OCI-LY1 (cell line): Measurements from ENCODE around the gene ZBTB7C.

ENCODE experiments used
- H2AFZ ChIP-seq: fragments of 200-600 bp; sonication (generic), shearing (Covaris generic); 2 replicates; pipeline ENCODE4 v1.6.0; 2014; ENCODE audit warnings: antibody characterized with exemption, mild to moderate bottlenecking, low read length
- H3F3A ChIP-seq: fragments of 200-600 bp; sonication (generic), shearing (Covaris generic); 2 replicates; pipeline ENCODE4 v1.6.0; 2014; ENCODE audit warnings: mild to moderate bottlenecking, antibody characterized with exemption, low read length, moderate library complexity; ENCODE audit not compliant: insufficient read depth
- H3K27ac ChIP-seq: fragments of 200-600 bp; sonication (generic); 2 replicates; pipeline ENCODE4 v1.5.1; 2014; ENCODE audit warnings: low read length, mixed run types, mild to moderate bottlenecking, low read depth; ENCODE audit not compliant: poor library complexity, severe bottlenecking
- H3K27me3 ChIP-seq: fragments of 200-600 bp; sonication (generic); 2 replicates; pipeline ENCODE4 v1.6.0; 2014; ENCODE audit warnings: antibody characterized with exemption, mild to moderate bottlenecking, low read length, moderate library complexity; ENCODE audit not compliant: insufficient read depth
- H3K36me3 ChIP-seq: fragments of 200-600 bp; sonication (generic); 2 replicates; pipeline ENCODE4 v1.6.1; 2014; ENCODE audit warnings: mild to moderate bottlenecking, antibody characterized with exemption, low read length, moderate library complexity, mixed read lengths; ENCODE audit not compliant: insufficient read depth
- H3K4me1 ChIP-seq: fragments of 200-600 bp; sonication (generic); 2 replicates; pipeline ENCODE4 v1.5.1; 2014; ENCODE audit warnings: mild to moderate bottlenecking, low read length, moderate library complexity; ENCODE audit not compliant: insufficient read depth, severe bottlenecking
- H3K4me2 ChIP-seq: fragments of 200-600 bp; sonication (generic), shearing (Covaris generic); 2 replicates; pipeline ENCODE4 v1.6.1; 2014; ENCODE audit warnings: low read length
- H3K4me3 ChIP-seq: fragments of 200-600 bp; sonication (generic); 2 replicates; pipeline ENCODE4 v1.5.1; 2014; ENCODE audit warnings: low read length, low read depth, mild to moderate bottlenecking, mixed read lengths; ENCODE audit not compliant: poor library complexity, severe bottlenecking
- H3K79me2 ChIP-seq: fragments of 200-600 bp; shearing (Covaris generic); 2 replicates; pipeline ENCODE4 v1.6.1; 2016; ENCODE audit warnings: mixed run types, low read length, mixed read lengths; ENCODE audit not compliant: insufficient read depth
- H3K9ac ChIP-seq: fragments of 200-600 bp; sonication (generic), shearing (Covaris generic); 2 replicates; pipeline ENCODE4 v1.6.1; 2014; ENCODE audit warnings: mild to moderate bottlenecking, low read length, mixed read lengths
- H3K9me2 ChIP-seq: fragments of 200-600 bp; sonication (generic), shearing (Covaris generic); 2 replicates; pipeline ENCODE4 v1.6.1; 2014; ENCODE audit warnings: low read depth, mild to moderate bottlenecking, low read length, mixed read lengths
- H3K9me3 ChIP-seq: fragments of 200-600 bp; shearing (Covaris generic); 2 replicates; pipeline ENCODE4 v1.6.1; 2014; ENCODE audit warnings: low read length, mixed read lengths
- H4K20me1 ChIP-seq: fragments of 200-600 bp; sonication (generic), shearing (Covaris generic); 2 replicates; pipeline ENCODE4 v1.6.0; 2016; ENCODE audit warnings: mild to moderate bottlenecking, low read length; ENCODE audit not compliant: insufficient read depth
- EZH2 ChIP-seq: fragments of 200-600 bp; sonication (generic), shearing (Covaris generic); IDR thresholded peaks from 2 replicates; pipeline ENCODE4 v1.8.0; 2017; ENCODE audit warnings: borderline replicate concordance, mixed run types, mild to moderate bottlenecking, antibody characterized with exemption, low read length, moderate library complexity, mixed read lengths
- TF ChIP-seq, protein P1 (sequence below): fragments of 200-600 bp; sonication (generic), shearing (Covaris generic); IDR thresholded peaks from 2 replicates; pipeline ENCODE4 v1.5.1; 2017; ENCODE audit warnings: mild to moderate bottlenecking, antibody characterized with exemption, low read length, moderate library complexity, mixed read lengths

ZBTB7C gene

DNA sequence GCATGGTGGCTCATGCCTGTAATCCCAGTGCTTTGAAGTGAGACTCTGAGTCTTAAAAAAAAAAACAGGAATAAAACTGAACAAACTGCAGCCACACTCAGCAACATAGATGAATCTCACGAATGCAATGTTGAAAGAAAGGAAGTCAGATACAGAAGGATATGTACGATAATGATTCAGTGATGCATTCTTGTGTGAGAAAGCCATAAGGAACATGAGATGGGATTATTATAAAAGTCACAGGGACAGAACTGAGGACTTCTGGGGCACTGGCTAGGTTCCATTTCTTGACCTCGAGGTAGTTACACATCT, 421.8 kb downstream of the ZBTB7C start:
- no peaks in the 10 kb centered on the region for H3K79me2 ChIP-seq
- H3K27me3 ChIP-seq, result no peaks in the 10 kb centered on the region
- no peak overlapping the region for H3K9ac ChIP-seq
- no peaks in the 10 kb centered on the region for H3K9me3 ChIP-seq
- no peak overlapping the region for H3K4me3 ChIP-seq
- TF ChIP-seq, protein P1, sequence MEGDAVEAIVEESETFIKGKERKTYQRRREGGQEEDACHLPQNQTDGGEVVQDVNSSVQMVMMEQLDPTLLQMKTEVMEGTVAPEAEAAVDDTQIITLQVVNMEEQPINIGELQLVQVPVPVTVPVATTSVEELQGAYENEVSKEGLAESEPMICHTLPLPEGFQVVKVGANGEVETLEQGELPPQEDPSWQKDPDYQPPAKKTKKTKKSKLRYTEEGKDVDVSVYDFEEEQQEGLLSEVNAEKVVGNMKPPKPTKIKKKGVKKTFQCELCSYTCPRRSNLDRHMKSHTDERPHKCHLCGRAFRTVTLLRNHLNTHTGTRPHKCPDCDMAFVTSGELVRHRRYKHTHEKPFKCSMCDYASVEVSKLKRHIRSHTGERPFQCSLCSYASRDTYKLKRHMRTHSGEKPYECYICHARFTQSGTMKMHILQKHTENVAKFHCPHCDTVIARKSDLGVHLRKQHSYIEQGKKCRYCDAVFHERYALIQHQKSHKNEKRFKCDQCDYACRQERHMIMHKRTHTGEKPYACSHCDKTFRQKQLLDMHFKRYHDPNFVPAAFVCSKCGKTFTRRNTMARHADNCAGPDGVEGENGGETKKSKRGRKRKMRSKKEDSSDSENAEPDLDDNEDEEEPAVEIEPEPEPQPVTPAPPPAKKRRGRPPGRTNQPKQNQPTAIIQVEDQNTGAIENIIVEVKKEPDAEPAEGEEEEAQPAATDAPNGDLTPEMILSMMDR, result no peak
- TF ChIP-seq EZH2, result no peak
- H3K4me1 ChIP-seq, result no peaks in the 10 kb centered on the region
- H3K9me2 ChIP-seq, result no peaks in the 10 kb centered on the region
- no peaks in the 10 kb centered on the region for H4K20me1 ChIP-seq
- H3K4me2 ChIP-seq, result no peak overlapping the region
- no peaks in the 10 kb centered on the region for H3F3A ChIP-seq
- no peak overlapping the region for H3K27ac ChIP-seq
- H3K36me3 ChIP-seq, result no peaks in the 10 kb centered on the region
- H2AFZ ChIP-seq, result no peak overlapping the region

DNA sequence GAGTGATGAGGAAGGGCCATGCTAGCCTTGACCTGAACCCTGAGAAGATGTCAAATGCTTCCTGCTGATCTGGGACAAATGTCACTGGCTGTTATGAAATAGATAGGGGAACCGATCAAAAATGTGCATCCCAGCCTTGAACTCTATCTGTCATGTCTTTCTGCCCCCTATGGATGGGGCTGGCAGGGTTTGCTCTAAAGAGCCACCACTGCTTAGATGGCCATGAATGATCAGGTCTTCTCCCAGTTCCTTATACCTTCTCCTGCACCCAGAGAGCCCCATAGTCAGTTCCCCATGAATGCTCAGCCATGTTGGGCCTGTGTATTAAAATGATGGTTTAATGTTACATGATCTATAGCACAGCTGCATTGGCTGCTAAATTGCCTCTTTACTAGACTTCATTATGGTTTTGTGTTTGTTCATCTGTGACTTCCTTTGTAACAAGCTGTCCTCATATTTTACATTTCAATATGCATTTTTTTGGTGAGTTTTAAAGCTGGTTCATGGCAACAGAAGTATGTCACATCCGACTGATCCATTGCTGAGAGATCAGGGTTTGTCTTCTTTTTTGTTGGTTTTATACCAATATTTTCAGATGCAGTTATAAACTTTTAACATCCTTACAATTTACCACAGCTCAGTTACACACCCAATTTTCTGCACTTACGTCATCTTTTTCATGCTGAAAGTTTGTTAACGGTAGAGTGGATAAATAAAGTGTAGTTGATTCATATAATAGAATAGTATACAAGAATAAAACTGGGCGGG, 422.4 kb downstream of the ZBTB7C start:
- Histone ChIP-seq H3K4me3 (no peak overlapping the region), H3K27ac (no peak overlapping the region), H3K4me2 (no peak overlapping the region), H4K20me1 (no peaks in the 10 kb centered on the region), H3K4me1 (no peaks in the 10 kb centered on the region), H3K27me3 (no peaks in the 10 kb centered on the region), H3K36me3 (no peaks in the 10 kb centered on the region), H3K9ac (no peak overlapping the region), H3F3A (no peaks in the 10 kb centered on the region), H2AFZ (no peak overlapping the region), H3K9me2 (no peaks in the 10 kb centered on the region), H3K9me3 (no peaks in the 10 kb centered on the region), H3K79me2 (no peaks in the 10 kb centered on the region)
- TF ChIP-seq, protein P1, result no peak
- no peak for TF ChIP-seq EZH2

DNA sequence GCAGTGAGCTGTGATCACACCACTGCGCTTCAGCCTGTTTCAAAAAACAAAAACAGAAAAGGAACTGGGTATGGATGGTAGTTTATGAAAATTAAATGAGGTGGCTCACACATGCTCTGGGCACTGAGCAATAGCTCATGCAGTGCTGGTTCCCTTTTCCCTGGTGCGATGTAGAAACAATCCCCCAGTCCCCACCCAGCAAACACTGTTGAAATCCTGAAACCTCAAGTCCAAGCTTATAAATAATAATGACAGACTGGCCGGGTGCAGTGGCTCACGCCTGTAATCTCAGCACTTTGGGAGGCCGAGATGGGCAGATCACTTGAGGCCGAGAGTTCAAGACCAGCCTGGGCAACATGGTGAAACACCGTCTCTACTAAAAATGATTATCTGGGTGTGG, 423.3 kb downstream of the ZBTB7C start:
- no peak overlapping the region for H3K27ac ChIP-seq
- TF ChIP-seq, protein P1, result no peak
- no peak for TF ChIP-seq EZH2

More for the DNA sequence above, 423.3 kb downstream of the ZBTB7C start:
- H3K4me1 ChIP-seq, result no peaks in the 10 kb centered on the region
- H3K4me2 ChIP-seq, result no peak overlapping the region
- H3F3A ChIP-seq, result no peaks in the 10 kb centered on the region
- H3K36me3 ChIP-seq, result no peaks in the 10 kb centered on the region
- no peaks in the 10 kb centered on the region for H3K27me3 ChIP-seq
- H2AFZ ChIP-seq, result no peak overlapping the region
- no peaks in the 10 kb centered on the region for H3K9me2 ChIP-seq
- no peak overlapping the region for H3K9ac ChIP-seq
- no peaks in the 10 kb centered on the region for H3K79me2 ChIP-seq
- H4K20me1 ChIP-seq, result no peaks in the 10 kb centered on the region
- no peak overlapping the region for H3K4me3 ChIP-seq
- no peaks in the 10 kb centered on the region for H3K9me3 ChIP-seq
